Putamen (tissue), 1 donor: Measurements from ENCODE around the gene BAZ2A.
"Not testable (repeated sequence)": the region's sequence is repeated elsewhere in the genome, so short reads cannot be mapped to it uniquely, and the experiment has no call there.

ENCODE experiments used
- DNase-seq: peaks from one replicate; pipeline ENCODE4 v3.0.0-alpha.2; 2016; ENCODE audit warnings: low spot score

BAZ2A gene

GRCh38 chr12:56630180-56630632 lies at the start of gene BAZ2A:
BAZ2A (minus strand) TSS chr12:56630326; CDS start chr12:56617530, 12,796 bp downstream.
- DNase-seq, result peak; percentile 92

- DNase-seq, result no peak
Observed at GRCh38 chr12:56678852-56679251, 48.7 kb upstream of the BAZ2A start.

- DNase-seq, result no peak
Observed at GRCh38 chr12:56677680-56678079, 47.6 kb upstream of the BAZ2A start.

GRCh38 chr12:56676851-56677580 lies 46.9 kb upstream of the BAZ2A start:
- DNase-seq, result no peak

- DNase-seq, result no peak
Observed at GRCh38 chr12:56671608-56672007, 41.5 kb upstream of the BAZ2A start.

GRCh38 chr12:56670836-56671235 lies 40.7 kb upstream of the BAZ2A start:
- no peak for DNase-seq

GRCh38 chr12:56668197-56668457 lies 38.0 kb upstream of the BAZ2A start:
- DNase-seq, result no peak

GRCh38 chr12:56661979-56662638 lies 32.0 kb upstream of the BAZ2A start:
- no peak for DNase-seq

- no peak for DNase-seq
Observed at GRCh38 chr12:56661560-56661959, 31.4 kb upstream of the BAZ2A start.

GRCh38 chr12:56658921-56659320 lies 28.8 kb upstream of the BAZ2A start:
- DNase-seq, result no peak

GRCh38 chr12:56657416-56658379 lies 27.6 kb upstream of the BAZ2A start:
- DNase-seq, result no peak

GRCh38 chr12:56653781-56654180 lies 23.7 kb upstream of the BAZ2A start:
- DNase-seq, result not testable (repeated sequence)

- not testable (repeated sequence) for DNase-seq
Observed at GRCh38 chr12:56648023-56648422, 17.9 kb upstream of the BAZ2A start.

GRCh38 chr12:56645717-56646446 lies 15.8 kb upstream of the BAZ2A start, which contains the start of gene ATP5F1B:
ATP5F1B (minus strand) TSS chr12:56645984; CDS start chr12:56645963, 21 bp downstream.
- DNase-seq, result peak; percentile 99

GRCh38 chr12:56645201-56645716 lies 15.1 kb upstream of the BAZ2A start:
- DNase-seq, result no peak

- DNase-seq, result no peak
Observed at GRCh38 chr12:56644654-56645053, 14.5 kb upstream of the BAZ2A start.

GRCh38 chr12:56641219-56641618 lies 11.1 kb upstream of the BAZ2A start:
- DNase-seq, result no peak

GRCh38 chr12:56637621-56638020 lies 7.5 kb upstream of the BAZ2A start:
- no peak for DNase-seq

- DNase-seq, result peak; percentile 97
Observed at GRCh38 chr12:56636675-56637540, 6.8 kb upstream of the BAZ2A start.
